ENCODE data around the gene LYPD3.
"Not testable (repeated sequence)": the region's sequence is repeated elsewhere in the genome, so short reads cannot be mapped to it uniquely, and the experiment has no call there.

LYPD3 gene

DNA sequence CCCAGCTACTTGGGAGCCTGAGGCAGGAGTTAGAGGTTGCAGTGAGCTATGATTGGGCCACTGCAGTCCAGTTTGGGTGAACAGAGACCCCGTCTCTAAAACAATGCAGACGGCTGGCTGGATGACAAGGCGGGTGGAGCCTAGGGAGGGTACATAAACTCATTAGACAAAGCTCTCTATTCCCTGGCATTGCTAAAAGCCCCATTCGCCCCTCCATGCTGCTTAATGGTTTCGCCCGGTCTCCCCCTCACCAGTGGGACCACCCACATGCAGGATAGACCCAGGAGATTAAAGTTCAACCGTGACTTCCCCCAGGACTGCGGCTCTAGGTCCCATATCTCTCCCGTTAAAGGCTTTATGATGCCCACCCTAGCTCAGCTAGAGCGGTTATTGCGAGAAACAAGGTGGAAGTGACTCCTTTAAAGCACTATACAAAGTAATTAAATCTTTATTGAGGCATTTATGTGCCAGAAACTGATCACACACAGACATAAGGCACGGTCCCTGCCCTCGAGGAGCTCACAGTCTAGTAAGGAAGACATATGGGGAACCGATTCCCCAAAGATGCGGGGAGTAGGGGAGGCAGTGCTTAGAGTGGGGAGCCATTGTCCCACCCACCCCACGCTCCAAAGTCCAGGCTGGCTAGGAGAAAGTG, 4.9 kb downstream of the LYPD3 start:
- no peak for DNase-seq

DNA sequence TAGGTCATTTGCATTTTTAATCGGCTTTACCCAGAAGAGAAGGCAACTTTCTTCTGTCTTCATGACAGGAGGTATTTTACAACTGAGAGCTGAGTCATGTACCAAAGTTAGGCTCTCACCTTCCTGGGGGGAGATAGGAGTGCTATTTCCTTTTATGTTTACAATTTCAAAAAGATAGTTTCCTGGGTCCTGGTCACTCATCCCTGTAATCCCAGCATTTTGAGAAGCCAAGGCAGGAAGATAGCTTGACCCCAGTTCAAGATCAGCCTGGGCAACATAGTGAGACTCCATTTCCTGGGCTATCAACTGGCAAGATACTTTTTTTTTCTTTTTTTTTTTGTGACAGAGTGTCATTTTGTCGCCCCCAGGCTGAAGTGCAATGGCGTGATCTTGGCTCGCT, 7.6 kb downstream of the LYPD3 start:
- DNase-seq, result no peak

DNA sequence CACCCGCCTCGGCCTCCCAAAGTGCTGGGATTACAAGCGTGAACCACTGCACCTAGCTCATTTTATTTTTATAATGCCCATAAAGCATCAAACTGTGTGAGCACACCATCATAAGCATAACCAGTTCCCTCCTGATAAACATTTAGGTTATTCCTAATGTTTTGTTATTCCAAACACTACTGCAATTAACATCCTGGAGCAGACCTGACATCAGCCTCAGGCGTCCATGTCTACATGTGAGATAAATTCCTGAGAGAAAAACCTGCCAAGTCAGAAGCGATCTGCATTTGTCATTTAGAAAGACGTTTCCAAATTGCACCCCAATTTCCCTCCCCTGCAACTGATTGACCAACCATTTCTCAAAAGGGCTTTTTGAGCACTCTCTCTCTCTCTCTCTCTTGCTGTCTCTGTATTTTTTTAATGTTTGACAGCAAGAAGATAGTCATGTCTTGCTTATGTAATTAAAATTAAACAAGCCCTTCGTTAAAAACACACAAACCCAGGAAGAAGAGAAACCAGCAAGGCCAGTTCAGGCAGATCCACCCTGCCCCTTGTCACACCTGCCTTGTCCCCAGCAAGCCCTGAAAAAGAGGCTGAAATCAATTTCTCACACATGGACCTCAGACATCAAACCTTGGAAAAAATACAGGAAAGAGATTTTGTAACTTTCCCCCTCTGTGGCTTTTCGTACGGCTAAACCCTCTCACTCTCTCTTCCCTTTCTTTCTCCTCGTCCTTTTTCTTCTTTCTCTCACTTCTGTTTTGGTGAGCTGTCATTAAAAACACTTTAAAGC, 9.9 kb downstream of the LYPD3 start:
- no peak for DNase-seq

DNA sequence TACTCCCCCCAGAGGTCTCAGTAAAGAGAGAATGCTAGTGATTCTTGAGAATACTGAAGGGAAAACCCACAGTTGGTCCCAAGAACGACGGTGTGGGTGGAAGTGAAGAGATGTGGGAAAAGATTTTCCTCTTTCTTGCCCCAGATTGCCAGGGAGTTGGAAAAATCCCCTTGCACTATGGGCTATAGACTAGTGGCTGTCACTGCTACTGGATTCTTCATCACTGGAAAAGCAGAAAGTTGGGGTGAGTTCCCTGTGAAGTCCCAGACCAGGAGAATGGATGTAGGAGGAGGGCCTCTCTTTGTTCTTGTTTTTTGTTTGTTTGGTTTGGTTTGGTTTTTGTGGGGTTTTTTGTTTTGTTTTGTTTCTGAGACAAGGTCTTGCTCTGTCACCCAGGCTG, 11.4 kb downstream of the LYPD3 start:
- DNase-seq, result no peak

DNA sequence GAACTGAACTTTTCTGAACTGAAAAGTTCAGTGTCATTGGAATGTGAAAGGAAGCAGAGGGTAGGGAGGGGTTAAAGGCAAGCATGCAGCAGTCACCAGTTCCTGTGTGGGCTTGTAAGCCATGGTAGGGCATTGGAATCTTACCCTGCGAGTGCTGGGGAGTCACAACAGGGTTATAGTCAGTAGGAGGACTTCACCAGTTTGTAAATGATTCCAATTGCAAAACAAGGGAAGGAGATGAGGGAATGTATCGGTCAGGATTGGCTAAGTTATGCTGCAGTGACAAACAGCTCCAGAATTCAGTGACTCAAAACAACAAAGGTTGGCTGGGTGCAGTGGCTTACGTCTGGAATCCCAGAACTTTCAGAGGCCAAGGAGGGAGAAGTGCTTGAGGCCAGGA, 12.8 kb downstream of the LYPD3 start:
- no peak for DNase-seq

DNA sequence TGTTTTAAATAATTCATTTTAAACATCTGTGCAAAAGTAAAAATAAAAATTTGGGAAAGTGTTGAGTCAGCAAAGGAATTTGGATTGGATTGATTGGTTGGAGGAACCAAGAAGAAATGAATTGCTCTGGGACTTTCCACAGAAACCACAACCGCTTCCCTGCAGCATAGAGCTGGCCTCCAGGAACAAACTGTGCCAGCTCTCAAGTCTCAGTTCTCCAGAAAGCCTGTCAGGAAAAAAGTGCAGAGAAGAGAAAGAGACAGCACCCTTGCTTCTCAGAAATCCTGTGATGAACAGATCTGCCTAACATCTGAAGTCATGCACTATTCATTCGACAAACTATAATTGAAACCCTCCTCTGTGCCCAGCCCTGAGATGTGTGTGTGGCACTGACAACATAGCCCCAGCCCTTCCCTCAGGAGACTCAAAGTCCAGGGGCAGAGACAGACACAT, 14.8 kb downstream of the LYPD3 start:
- no peak for DNase-seq

DNA sequence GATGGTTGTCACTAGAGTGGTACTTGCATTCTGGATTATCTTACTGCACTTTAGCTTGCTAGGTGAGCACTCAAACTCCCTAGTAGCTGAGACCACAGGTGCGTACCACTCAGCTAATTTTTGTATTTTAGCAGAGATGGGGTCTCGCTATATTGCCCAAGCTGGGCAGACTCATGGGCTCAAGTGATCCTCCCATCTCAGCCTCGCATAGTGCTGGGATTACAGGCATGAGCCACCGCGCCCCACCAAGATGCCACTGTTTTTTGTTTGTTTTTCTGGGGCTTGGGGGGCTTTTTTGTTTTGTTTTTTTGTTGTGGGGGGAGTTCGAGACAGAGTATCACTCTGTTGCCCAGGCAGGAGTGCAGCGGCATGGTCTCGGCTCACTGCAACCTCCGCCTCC, 17.8 kb downstream of the LYPD3 start:
- no peak for DNase-seq

DNA sequence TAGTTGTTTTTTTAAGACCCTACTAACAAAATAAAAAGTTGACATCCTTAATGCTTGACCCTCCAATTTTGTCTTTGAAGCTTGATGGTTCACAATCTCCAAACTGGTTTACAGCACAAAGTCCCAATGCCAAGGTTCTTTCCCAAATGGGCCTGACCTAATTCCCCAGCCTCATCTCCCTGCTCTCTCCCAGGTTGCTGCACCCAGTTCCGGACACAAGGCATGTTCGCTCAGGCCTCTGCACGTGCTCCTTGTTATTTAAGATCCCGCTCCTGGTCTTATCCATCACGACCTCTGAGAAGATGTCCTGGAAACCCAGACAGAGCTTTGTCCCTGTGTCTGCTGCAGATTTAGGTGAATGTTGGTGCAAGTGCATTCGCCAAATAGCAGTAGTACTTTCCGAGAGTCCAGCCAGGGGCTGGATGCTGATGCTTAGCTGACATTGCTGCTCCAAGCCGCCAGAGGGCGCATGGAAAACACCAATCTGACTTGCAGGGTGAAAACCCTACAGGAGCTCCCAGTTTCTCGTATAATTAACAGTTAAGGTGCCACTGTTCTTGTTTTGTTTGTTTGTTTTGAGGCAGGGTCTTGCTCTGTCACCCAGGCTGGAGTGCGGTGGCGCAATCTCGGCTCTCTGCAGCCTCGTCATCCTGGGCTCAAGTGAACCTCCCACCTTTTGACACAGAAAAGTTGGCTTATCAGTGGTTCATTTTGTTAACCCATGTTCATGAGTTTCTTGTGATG, 18.5 kb downstream of the LYPD3 start:
- DNase-seq, result peak; percentile 83

DNA sequence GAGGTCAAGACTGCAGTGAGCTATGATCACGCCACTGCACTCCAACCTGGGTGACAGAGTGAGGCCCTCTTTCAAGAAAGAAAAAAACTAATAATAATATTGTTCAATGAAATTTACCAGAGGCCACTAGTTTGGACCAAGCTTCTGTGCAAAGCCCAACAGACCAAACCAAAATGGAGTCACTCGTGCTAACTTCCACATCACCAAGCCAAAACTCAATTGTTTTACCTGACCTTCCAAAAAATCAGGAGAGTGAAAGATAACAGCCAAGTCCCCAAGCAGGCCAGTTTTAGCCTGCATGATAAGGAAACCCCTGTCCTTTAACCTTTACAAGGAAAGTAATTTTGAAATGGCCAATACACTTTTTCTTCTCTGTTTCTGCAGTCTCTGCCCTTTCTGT, 20.0 kb downstream of the LYPD3 start:
- no peak for DNase-seq

DNA sequence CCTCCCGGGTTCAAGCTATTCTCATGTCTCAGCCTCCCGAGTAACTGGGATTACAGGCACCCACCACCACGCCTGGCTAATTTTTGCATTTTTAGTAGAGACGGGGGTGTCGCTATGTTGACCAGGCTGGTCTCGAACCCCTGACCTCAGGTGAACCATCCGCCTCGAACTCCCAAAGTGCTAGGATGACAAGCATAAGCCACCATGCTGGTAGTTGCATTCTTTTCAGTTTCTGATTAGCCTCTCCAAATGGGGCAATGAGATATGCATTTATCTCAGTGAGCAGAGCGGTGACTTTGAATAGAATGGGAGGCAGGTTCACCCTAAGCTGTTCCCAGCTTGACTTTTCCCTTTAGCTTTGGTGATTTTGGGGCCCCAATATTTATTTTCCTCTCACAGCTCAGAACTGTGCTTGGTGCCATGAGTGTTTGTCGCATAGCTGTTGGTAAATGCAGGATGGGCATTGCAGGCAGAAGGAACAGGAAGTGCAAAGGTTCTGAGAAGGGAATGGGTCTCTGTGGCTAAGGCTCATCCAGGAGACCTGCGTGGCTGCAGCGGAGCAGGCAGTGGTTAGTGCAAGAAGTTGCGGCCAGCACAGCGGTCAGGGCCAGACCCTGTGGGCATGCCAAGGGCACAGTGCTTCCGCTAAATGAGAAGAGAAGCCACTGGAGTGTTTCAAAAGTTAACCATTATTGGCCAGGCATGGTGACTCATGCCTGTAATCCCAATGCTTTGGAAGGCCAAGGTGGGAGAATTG, 20.7 kb downstream of the LYPD3 start:
- no peak for DNase-seq

DNA sequence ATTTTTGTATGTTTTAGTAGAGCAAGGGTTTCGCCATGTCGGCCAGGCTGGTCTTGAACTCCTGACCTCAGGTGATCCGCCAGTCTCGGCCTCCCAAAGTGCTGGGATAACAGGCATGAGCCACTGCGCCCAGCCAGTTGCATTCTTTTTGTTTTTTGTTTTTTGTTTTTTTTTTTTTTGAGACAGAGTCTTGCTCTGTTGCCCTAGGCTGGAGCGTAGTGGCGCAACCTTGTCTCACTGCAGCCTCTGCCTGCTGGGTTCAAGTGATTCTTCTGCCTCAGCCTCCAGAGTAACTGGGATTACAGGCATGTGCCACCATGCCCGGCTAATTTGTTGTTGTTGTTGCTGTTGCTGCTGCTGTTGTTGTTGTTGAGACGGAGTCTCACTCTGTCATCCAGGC, 21.3 kb downstream of the LYPD3 start:
- not testable (repeated sequence) for DNase-seq

DNA sequence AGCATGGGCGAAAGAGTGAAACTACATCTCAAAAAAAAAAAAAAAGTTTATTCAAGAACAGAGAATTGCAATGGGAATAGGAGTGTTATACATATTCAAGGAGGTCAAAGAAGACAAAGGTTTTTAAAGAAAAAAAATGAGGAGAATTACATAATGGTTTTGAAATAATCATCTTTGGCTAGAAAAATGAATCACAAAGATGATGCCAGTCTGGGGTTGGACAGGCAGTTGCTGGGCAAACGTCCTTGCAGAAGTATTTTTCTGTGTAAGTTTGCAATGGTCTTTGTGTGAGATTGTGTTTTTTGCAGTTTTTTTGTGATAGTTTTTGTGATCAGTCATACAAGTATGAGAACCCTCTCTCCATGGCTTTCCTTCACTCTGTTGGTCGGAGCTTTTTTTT, 23.7 kb downstream of the LYPD3 start:
- DNase-seq, result no peak

DNA sequence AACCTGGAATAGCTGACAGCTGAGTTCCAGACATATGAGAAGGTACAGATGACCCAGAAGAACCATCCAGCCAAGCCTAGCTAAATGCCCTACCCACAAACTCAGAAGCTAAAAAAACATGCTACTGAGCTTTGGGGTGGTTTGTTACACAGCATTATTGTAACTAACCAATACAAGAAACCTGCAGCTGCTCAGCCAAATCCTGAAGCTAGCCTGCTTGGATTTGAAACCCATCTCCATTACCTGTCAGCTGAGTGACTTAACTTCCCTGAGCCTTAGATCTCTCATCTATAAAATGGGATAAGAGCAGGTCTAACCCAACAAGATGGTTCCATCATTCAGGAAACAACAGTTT, 25.7 kb downstream of the LYPD3 start:
- DNase-seq, result no peak

DNA sequence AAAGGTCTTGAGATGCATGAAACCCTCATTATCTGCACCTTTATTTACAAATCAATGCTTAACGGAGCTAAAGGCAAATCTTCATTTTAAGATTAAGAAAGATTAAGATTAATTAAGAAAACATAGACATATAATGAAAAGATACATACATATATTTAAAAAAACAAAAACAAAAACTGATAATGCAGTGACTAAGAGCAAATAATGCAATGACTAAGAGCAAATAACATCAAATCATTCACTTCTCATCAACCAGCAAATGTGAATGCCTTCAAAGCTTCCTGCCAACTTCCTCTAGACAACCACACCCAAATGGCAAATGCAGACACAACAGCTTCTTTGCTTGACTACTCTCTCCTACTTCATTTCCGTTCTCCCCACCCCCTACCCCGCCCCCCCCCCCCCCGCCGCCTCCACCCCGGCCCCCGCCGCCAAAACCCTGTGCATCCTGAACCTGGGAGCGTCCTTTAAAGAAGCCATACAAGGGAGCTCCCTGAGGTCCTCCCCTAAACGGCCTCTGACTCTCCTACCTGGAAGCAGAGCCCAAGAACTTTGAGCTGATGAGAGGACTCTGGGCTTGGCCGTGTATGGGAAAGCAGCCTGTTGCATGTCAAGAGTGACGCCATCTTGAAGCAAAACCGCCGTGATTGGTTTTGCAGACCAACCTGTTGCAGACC, 26.2 kb downstream of the LYPD3 start:
- no peak for DNase-seq

DNA sequence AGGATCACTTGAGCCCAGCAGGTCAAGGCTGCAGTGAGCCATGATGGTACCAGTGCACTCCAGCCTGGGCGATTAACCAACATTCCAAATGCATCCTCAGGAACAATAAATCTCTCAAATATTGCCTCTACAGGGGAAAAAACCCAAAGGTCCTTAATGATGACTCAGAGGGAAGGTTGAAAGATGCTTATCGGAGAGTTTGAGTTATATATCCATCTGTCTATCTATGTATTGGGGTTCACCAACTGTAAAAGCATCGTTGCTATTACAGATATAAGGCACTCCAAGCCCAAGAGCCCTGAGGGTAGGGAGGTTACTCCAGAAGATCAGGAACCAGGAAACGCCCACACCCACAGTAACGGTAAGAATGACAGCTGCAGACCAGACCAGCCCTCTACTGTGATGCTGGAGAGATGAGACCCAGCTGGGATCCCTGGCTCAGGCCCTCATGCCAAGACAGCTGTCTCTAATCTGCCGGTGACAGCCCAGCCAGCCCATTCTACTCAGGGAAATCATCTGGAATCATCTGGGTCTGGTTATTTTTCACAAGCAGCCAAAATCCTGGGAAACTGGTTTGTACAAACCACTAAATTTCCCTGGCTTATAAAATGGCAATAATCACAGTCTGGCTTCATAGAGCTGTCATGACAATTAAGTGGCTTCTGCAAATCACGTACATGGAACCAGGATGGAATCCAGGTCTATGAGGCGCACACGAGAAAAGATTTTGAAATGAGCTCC, 26.9 kb downstream of the LYPD3 start:
- peak; percentile 27 for DNase-seq

DNA sequence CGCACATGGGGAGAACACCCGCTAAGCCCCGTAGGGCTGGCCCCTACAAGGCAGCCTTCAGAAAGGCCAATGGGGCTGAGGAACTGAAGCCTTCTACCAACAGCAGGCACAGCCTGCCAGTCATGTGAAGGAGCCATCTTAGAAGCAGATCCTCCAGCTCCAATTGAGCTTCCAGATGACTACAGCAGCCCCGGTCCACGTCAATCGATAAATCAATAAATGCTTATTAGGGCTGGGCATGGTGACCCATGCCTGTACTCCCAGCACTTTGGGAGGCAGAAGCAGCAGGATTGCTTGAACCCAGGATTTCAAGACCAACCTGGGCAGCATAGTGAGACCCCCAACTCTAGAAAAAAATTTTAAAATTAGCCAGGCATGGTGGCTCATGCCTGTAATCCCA, 27.7 kb downstream of the LYPD3 start:
- no peak for DNase-seq

DNA sequence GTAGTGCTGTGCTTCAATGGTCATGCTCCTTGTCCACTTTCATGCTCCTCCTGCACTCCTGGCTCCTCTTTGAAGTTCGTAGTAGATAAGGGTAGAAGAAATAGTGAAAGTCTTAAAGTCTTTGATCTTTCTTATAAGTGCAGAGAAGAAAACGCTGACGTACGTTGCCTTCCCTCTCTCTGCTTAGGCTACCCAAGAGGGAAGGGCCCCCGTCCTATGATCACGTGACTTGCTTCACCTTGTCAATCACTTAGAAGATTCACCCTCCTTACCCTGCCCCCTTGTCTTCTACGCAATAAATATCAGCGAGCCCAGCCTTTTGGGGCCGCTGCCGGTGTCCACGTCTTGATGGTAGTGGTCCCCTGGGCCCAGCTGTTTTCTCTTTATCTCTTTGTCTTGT, 28.1 kb downstream of the LYPD3 start:
- DNase-seq, result not testable (repeated sequence)

DNA sequence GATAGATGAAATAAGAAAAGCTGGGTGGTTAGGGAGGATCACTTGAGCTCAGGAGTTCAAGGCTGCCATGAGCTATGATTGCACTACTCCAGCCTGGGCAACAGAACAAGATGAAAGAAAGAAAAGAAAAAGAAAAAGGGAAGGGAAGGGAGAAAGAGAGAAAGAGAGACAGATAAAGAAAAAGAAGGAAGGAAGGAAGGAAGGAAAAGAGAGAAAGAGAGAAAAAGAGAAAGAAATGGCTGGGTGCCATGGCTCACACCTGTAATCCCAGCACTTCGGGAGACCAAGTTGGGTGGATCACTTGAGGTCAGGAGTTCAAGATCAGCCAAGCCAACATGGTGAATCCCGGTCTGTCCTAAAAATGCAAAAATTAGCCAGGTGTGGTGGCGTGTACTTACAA, 29.6 kb downstream of the LYPD3 start:
- DNase-seq, result no peak

DNA sequence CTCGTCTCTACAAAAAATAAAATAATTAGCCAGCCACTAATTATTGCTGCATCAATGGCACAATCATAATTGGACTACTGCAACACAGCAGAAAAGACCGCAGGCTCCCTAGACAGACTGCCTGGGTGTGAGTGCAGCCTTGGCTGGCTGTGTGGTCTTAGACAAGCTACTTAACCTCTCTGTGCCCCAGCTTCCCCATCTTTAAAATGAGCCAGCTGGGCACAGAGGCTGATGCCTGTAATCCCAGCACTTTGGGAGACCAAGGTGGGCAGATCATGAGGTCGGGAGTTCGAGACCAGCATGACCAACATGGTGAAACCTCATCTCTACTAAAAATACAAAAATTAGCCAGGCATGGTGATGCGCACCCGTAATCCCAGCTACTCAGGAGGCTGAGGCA, 31.7 kb downstream of the LYPD3 start:
- no peak for DNase-seq

DNA sequence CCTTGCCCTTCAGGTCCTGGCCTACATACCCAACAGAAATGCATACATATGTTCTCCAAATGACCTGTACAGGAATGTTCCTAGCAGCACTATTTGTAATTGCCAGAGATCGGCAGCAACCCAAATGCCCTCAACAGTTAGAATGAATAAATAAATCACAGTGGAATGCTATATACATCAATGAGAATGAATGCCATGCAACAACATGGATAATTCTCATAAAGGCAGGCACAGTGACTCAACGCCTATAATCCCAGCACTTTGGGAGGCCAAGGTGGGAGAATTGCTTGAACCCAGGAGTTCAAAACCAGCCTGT, 32.1 kb downstream of the LYPD3 start:
- DNase-seq, result no peak

DNA sequence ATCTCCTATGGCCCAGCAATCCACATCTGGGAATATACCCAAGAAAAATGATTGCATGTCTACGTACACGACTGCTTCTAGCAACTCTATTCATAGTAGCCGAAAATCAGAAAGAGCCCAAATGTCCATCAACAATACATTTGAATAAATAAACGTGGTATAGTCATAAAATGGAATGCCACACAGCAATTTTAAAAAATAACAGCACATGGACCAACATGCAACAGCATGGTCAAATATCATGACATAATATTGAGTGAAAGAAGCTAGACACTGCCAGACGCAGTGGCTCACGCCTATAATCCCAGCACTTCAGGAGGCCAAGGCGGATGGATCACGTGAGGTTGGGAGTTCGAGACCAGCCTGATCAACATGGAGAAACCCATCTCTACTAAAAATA, 34.4 kb downstream of the LYPD3 start:
- DNase-seq, result no peak

DNA sequence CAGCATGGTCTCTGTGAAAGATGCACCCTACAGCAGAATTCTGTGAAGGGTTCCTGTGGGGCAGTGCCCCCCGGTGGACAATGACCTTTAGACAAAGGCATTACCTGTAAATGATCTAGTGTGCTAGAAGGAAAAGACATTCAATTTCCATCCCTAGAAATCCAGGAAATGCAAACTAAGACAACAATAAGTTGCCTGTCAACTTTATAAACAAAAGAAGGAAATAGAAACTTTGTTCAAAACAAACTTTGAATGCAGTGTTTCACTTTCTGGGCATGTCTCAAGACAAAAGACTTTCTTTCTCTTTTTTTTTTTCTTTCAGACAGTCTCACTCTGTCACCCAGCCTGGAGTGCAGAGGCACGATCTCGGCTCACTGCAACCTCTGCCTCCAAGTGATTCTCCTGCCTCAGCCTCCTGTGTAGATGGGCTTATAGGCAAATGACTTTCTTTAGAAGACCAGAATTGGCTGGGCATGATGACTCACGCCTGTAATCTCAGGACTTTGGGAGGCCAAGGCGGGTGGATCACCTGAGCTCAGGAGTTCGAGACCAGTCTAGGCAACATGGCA, 35.2 kb downstream of the LYPD3 start:
- DNase-seq, result no peak

All from activated CD4-positive, alpha-beta T cell treated with anti-CD3 and anti-CD28 coated beads for 48 hours (primary cell).